Kidney glomerular epithelial cell (primary cell): ENCODE results near the gene PRSS38.
A peak's percentile ranks its signal among the peaks of the same experiment; 100 is the strongest.

Experiments used
- DNase-seq: peaks from one replicate; lab custom pipeline; 2025; lab: John Stamatoyannopoulos, UW

PRSS38 gene

GRCh38 chr1:227793079-227793947 lies 22.2 kb upstream of the PRSS38 start:
- no peak for DNase-seq

DNA sequence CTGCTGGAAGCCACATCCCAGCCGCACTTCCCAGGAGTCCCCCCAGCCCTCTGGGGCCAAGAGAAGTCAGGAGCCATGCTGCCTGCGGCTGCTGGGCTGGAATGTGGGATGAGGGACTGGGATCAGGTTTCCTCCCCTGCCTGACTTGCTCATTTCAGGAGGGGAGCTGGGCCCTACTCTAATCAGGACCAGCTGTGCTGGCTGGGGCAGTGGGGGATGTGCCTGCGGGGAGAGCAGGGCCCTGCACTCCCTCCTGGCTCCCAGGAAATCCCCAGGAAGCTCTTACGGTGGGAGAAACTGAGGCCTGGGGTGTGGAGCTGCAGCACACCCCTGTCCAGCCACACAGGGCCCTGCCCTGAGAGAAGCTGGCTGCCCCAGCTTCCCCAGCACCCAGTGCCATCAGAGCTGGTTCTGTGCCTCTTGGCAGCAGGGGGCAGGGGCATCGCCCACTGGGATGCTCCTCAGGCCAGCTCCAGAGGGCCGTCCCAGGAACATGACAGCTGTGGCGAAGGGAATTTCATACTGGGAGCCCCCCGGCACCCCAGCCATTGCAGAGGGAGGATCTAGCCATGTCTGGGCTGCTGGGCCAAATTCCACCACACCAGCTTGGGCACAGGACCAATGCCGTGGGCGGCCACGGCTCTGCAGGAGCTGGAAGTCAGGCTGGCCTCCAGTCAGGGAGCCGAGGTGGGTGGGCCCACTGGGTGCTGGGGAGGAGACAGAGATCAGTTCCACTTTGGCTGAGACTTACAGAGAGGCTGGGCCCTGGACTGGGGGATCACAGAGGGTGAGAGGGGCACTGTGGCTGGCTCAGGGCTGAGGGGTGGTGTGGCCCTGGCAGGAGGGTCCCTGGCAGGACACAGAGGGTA lies 21.3 kb upstream of the PRSS38 start:
- no peak for DNase-seq

DNA sequence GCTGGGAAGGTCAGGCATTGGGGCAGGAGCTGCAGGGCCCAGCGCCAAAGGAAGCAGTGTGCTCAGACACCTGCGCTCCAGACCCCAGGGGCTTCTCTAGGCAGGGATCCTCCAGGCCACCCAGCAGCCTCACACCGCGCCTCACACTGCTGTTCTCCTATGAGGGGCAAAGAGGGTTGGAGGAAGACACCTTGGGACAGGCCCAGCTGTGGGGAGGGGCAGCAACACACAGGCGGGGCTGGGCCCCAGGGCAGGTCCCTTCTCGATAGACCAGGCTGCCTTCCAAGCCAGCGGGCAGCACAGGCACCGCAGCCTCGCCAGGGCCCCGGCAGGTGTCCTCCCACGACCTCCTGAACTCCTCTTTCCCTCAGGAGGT lies 20.7 kb upstream of the PRSS38 start:
- DNase-seq = no peak

GRCh38 chr1:227795732-227796131 lies 19.7 kb upstream of the PRSS38 start:
- DNase-seq = no peak

- no peak for DNase-seq
These were observed 19.0 kb upstream of the PRSS38 start for GRCh38 chr1:227796359-227796915.

DNA sequence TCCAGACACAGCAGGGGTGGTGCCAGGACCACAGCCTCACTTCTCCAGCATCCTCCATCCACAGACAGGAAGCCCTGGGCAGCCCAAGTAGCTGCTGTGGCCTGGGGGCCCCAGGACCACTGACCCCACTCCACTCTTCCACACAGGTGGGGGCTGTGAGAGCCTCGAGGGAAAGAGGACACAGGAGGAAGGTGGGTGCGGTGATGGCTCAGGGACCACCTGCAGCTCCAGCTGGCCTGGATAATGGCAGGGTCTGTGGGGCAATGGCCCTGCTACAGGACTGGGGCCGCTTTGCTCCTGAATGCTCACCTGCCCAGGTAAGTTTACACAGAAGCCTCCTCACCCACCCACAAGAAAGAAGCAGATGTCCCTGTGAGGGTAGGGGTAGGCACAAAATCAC lies 18.3 kb upstream of the PRSS38 start:
- no peak for DNase-seq

- DNase-seq = no peak
These were observed 17.9 kb upstream of the PRSS38 start for GRCh38 chr1:227797625-227798024.

DNA sequence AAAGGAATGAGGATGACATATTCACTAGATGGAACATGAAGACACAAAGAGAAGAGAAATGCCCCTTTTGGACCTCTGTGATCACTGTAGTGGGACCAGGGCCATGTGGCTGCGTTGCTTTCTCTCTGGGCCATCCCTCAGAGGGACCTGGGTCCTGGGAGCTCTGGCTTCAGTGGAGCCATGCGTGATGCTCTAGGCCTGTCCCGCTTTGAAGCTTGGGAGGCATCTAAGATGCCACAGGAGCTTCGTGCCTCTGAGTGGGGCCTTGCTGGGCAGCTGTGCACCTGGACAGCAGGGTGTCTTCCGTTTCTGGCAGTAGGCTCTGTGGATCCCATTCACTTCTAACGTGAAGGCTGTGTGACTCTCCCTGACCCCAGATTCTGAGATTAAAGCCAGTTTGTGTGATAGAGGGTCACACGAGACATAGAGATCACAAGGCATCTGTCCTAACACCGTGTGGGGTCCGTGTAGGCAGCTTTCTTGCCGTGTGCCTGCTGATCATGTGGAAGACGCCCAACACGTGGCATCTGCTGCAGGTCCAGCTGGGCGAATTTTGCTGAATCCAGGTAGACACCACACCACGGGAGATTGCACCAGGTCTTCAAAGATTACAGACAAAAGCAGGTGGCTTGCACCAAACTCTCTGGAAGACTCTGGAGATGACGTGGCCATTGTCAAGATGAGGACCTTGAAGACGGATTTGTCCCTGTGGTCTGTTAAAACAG lies 17.2 kb upstream of the PRSS38 start:
- no peak for DNase-seq

DNA sequence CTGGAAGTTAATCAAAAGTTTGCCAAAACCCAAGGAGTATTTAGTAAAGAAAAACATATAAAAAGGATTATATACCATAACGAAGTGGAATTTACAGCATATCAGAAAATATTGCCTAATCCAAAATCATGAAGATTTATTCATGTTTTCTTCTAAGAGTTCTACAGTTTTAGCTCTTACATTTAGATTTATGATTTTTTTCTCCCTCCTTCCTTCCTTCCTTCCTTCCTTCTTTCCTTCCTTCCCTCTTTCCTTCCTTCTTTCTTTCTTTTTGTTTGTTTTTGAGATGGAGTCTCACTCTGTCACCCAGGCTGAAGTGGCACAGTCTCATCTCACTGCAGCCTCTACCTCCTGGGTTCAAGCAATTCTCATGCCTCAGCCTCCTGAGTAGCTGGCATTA lies 15.7 kb upstream of the PRSS38 start:
- DNase-seq = no peak

DNA sequence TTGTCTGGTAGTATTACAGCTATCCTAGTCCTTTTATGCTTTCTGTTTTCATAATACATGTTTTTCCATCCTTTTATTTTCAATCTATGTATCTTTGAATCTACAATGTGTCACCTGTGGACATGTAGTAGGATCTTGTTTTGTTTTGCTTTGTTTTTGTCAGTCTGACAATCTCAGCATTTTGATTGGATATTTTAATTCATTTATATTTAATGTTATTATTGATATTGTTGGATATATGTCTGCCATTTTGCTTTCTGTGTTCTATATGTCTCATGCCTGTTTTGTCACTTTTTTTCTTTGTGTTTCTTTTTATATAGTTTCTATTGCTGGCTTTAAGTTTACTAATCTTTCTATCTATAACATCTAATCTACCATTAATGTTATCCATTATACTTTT lies 11.5 kb upstream of the PRSS38 start:
- DNase-seq = no peak

- peak; percentile 44 for DNase-seq
These were observed 9.8 kb upstream of the PRSS38 start for GRCh38 chr1:227805606-227806197.

DNA sequence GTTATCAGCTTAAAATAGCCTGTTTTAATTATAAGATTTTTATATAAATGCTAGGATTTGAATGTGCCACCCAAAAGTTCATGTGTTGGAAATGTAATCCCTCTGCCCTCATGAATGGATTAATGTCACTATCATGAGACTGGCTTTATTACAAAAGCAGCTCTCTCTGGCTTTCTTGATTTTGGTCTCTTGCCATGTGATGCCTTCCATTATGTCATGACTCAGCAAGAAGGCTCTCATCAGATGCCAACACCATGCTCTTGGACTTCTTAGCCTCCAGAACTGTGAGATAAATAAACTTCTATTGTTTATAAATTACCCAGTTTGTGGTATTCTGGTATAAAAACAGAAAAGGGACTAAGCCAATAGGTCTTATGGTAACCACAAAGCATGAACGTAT lies 6.9 kb upstream of the PRSS38 start:
- no peak for DNase-seq

DNA sequence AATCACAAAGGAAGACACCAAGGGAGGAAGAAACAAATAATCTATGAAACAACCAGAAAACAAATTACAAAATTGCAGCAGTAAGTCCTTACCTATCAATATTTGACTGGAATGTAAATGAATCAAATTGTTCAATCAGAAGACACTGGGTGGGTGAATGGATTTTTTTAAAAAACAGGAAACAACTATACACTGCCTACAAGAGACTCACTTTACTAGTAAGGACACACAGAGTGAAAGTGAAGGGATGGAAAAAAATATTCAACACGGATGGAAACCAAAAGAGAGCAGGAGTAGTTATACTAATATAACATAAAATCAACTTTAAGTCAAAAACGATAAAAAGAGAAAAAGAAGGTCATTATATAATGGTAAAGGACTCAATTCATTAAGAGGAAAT lies 6.4 kb upstream of the PRSS38 start:
- no peak for DNase-seq

DNA sequence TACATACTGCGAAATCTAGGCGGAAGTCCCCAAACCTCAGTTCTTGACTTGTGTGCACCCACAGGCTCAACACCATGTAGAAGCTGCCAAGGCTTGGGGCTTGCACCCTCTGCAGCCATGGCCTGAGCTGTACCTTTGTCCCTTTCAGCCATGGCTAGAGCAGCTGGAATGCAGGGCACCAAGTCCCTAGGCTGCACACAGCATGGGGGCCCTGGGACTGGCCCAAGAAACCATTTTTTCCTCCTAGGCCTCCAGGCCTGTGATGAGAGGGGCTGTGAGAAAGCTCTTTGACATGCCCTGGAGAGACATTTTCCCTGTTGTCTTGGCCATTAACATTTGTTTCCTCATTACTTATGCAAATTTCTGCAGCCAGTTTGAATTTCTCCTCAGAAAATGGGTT lies 1.5 kb upstream of the PRSS38 start:
- no peak for DNase-seq

DNA sequence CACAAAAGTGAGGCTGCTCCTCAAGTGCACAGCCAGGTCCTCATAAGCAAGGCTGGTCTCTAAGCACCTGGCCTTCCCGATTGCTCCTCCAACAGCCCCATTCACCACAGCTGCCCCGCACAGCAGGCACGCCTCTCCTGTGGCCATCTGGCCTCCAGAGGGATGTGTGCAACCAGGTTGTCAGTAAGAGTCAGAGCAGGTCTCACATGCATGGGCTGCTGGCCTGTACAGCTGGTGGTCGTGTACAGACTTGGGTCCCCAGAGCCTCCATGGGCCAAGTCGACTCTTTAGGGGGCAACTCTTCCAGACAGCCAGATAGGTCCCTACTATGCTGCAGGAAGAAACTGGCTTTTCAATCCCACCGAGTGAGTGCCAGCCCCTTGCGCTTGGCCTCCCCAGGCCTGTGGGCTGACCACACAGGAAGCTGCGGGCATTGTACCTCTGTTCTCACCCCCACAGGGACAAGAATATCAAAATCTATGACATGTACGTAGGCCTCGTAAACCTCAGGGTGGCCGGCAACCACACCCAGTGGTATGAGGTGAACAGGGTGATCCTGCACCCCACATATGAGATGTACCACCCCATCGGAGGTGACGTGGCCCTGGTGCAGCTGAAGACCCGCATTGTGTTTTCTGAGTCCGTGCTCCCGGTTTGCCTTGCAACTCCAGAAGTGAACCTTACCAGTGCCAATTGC lies 1.4 kb downstream of the PRSS38 start:
- DNase-seq = no peak

DNA sequence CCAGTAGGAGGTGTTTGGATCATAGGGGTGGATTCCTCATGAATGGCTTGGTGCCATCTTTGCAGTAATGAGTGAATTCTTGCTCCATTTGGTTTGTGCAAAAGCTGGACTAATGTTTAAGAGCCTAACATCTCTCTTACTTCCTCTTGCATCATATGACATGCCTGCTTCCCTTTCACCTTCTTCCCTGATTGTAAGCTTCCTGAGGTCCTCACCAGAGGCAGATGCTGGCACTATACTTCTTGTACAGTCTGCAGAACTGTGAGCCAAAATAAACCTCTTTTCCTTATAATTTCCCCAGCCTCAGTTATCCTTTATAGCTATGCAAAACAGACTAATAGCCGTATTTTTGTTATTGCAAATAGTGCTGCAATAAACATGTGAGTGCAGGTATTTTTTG lies 8.1 kb downstream of the PRSS38 start:
- no peak for DNase-seq

- DNase-seq = no peak
These were observed 8.7 kb downstream of the PRSS38 start for GRCh38 chr1:227824204-227824603.

DNA sequence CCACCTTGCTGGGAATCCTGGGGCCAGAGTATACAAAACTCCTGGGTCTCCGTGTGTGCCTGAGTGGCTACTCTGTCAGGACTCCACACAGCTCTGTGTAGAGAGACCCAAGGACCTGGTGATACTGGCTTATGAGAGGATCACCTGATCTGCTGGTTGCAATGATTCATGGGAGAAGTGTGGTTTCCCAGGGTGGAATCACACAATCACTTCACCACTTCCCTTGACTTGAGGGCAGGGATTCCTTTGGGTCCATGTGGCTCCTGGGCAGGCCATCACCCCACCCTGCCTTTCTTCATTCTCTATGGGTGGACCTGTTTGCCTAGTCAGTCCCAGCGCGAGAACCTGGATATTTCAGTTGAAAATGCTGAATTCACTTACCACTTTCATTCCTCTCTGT lies 13.3 kb downstream of the PRSS38 start:
- no peak for DNase-seq

- DNase-seq = no peak
These were observed 22.7 kb downstream of the PRSS38 start for GRCh38 chr1:227838181-227838580.

GRCh38 chr1:227841096-227841495 lies 25.6 kb downstream of the PRSS38 start:
- DNase-seq = no peak
